Right lobe of liver (tissue), 6 donors: ENCODE results near the gene TIMP4. TPM values are rescaled to one million over a fixed set of nuclear protein-coding genes. Genes with fewer than 3 reads are reported as not detected.
A peak's percentile ranks its signal among the peaks of the same experiment; 100 is the strongest.

ENCODE experiments used
- ATAC-seq, 4 donors: fragments of 200-7000 bp; cut with Tn5 transposase; one replicate each; pipeline ENCODE4 v1.9.1; 2020; ENCODE audit warnings: mild to moderate bottlenecking in 4 of 4, moderate library complexity in 4 of 4
- DNase-seq, 3 donors: peaks; one replicate each; pipeline ENCODE4 v3.0.0-alpha.2; 2020
- H3K27ac ChIP-seq, 3 donors: fragments of 200-600 bp; one replicate each; pipeline ENCODE4 v1.8.0; 2022
- H3K27me3 ChIP-seq, 2 donors: fragments of 200-600 bp; one replicate each; pipeline ENCODE4 v1.8.0; 2022
- H3K36me3 ChIP-seq, 4 donors: fragments of 200-600 bp; sonication (generic) in 1 of 4; one replicate each; pipeline versions ENCODE4 v1.5.1 to v1.8.0; 2017 to 2022; ENCODE audit warnings: control low read depth in 1 of 4
- H3K4me1 ChIP-seq, 4 donors: fragments of 200-600 bp; sonication (generic) in 1 of 4; one replicate each; pipeline versions ENCODE4 v1.5.1 to v1.8.0; 2017 to 2022; ENCODE audit warnings: control low read depth in 1 of 4
- H3K4me3 ChIP-seq, 3 donors: fragments of 200-600 bp; one replicate each; pipeline ENCODE4 v1.8.0; 2022
- H3K9me3 ChIP-seq, 4 donors: fragments of 200-600 bp; sonication (generic) in 1 of 4; one replicate each; pipeline versions ENCODE4 v1.5.1 to v1.8.0; 2017 to 2022; ENCODE audit warnings: control low read depth in 1 of 4
- POLR2A ChIP-seq: fragments of 450-650 bp; IDR thresholded peaks from one replicate; pipeline ENCODE4 v1.6.1; 2017; ENCODE audit warnings: antibody characterized with exemption, mild to moderate bottlenecking
- WGBS: methylation state at CpG from one replicate; pipeline ENCODE4 v1.1.6; 2018; ENCODE audit warnings: low coverage, low lambda C conversion rate; ENCODE audit not compliant: insufficient coverage; ENCODE audit errors: missing lambda C conversion rate; 5-methylcytosine and 5-hydroxymethylcytosine counted together
- intact Hi-C, 2 donors: fragments of 100-400 bp; cut with DNase I; formaldehyde crosslinking; loops; one replicate each; pipeline versions ENCODE4 v1.11.2 to v1.14.1; 2022
- total RNA-seq, 6 experiments: library from RNA; depleted of rRNA in 2 of 6; stranded (reverse); fragments of >200 nt in 2 of 6; fragmentation: NEBNext Ultra II Directional in 3 of 6; extraction: Animal tissue kit (Norgen Biotek cat#: 25700) in 3 of 6; gene quantifications; one replicate each; pipeline versions ENCODE4 v1.1.0 to v1.2.4, GENCODE V29; 2016 to 2023
- TF ChIP-seq, protein P1 (sequence below), 4 donors: fragments of 200-600 bp in 3 of 4; fragments of 450-650 bp in 1 of 4; IDR thresholded peaks; one replicate each; pipeline versions ENCODE4 v1.5.1 to v1.8.0; 2016 to 2022; ENCODE audit warnings: antibody characterized with exemption in 4 of 4, mild to moderate bottlenecking in 2 of 4
- donor health status: DM: no; HTN: yes; CAD: no.
- donor health status: DM: no; HTN: no; CAD: no.
- donor health status: DM: no; HTN: no; CAD: no.
- donor health status: DM: no; HTN: yes; CAD: no.
- donor health status: DM: no; HTN: yes; CAD: no.

The TIMP4 gene
- total RNA-seq, 6 experiments from 2014 or later = 0.35 to 2.2 (median 0.66) TPM; not detected in 1

DNA sequence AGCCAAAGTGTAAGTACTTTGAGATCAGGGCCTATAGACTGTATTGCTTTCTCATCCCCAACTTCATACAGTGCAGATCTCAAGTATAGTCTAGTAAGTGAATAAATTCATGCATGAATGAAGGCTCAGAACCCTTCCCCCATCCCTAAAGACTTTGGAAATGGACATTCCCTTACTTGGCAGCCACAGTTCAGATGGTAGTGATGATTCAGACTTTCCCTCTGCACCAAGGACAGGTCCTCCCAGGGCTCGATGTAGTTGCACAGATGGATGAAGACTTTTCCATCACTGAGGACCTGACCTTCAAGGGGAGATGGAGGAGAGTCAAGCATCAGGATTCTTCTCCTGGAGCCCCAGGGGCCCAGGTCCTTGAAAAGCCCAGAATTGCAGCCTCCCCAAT lies 4.6 kb downstream of the TIMP4 start:
- ATAC-seq (no peak), DNase-seq (no peak)
- WGBS = 86% methylated on average over 1 of the region's 1 CpG

DNA sequence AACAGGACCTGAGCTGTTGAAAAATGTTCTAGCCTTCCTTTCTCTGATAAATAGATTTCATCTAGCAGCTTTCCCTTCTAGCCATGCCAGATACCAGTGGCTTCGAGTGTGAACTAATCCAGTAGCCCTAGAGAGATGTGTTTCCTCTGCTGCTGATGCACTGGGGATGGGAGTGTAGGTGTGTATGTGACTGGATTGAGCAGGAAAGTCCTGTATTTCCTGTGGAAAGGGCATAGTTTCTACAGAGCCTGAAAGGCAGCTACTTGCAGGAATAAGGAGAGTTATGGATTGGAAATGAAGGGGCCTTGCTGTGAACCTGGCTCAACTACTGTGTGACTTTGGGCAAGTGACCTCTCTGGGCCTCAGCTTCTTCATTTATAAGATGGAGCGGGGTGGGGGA lies 8.6 kb downstream of the TIMP4 start:
- intact Hi-C loops = no loop called here

More for the DNA sequence above, 4.6 kb downstream of the TIMP4 start:
- Histone ChIP-seq H3K36me3 (no peaks in the 10 kb centered on the region), H3K4me3 (no peak overlapping the region), H3K9me3 (no peaks in the 10 kb centered on the region), H3K4me1 (peaks cover 0 to 4% (median 0%) of the 10 kb centered on the region in 4 donors), H3K27me3 (no peaks in the 10 kb centered on the region), H3K27ac (no peak overlapping the region)
- intact Hi-C loops = no loop called here
- TF ChIP-seq, protein P1, sequence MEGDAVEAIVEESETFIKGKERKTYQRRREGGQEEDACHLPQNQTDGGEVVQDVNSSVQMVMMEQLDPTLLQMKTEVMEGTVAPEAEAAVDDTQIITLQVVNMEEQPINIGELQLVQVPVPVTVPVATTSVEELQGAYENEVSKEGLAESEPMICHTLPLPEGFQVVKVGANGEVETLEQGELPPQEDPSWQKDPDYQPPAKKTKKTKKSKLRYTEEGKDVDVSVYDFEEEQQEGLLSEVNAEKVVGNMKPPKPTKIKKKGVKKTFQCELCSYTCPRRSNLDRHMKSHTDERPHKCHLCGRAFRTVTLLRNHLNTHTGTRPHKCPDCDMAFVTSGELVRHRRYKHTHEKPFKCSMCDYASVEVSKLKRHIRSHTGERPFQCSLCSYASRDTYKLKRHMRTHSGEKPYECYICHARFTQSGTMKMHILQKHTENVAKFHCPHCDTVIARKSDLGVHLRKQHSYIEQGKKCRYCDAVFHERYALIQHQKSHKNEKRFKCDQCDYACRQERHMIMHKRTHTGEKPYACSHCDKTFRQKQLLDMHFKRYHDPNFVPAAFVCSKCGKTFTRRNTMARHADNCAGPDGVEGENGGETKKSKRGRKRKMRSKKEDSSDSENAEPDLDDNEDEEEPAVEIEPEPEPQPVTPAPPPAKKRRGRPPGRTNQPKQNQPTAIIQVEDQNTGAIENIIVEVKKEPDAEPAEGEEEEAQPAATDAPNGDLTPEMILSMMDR (IDR thresholded peaks at IDR 0.05) = no peak
- TF ChIP-seq POLR2A = no peak

DNA sequence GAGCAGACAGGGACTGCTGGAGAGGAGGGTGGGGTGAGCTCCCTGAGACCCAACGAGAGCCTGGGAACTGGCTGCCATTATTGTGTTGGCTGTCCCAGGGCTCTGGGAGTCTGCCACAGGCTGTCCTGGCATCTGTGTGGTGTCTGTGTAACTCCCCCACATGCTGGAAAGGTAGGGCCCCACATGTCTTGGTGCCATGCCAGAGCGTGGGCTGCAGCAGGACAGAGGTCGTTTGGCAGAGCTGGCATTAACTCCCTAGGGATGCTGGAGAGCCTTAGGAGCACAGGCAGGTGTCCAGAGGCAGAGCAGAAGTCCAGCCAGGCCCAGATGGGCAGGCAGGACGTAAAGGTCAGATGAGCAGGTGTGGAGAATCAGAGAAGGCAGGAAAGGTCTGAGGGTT lies 9.7 kb downstream of the TIMP4 start:
- Histone ChIP-seq H3K4me3 (no peak overlapping the region), H3K4me1 (no peaks in the 10 kb centered on the region), H3K9me3 (no peaks in the 10 kb centered on the region), H3K27ac (no peak overlapping the region), H3K27me3 (no peaks in the 10 kb centered on the region), H3K36me3 (no peaks in the 10 kb centered on the region)
- TF ChIP-seq, protein P1 (IDR thresholded peaks at IDR 0.05) = no peak
- no peak for TF ChIP-seq POLR2A
- whole genome bisulfite sequencing = 23% methylated on average over 3 of the region's 4 CpGs
- ATAC-seq (peak; percentile 80 to 97 (median 90)), DNase-seq (peak; percentile 75 to 84 (median 78))
- intact Hi-C loops = no loop called here

More for the DNA sequence above, 8.6 kb downstream of the TIMP4 start:
- H3K36me3 ChIP-seq = no peaks in the 10 kb centered on the region
- TF ChIP-seq, protein P1 (IDR thresholded peaks at IDR 0.05) = no peak
- TF ChIP-seq POLR2A = no peak
- no peak for ATAC-seq
- no peaks in the 10 kb centered on the region for H3K27me3 ChIP-seq
- 77% methylated on average over 2 of the region's 2 CpGs for WGBS
- no peaks in the 10 kb centered on the region for H3K4me1 ChIP-seq
- no peak for DNase-seq
- no peaks in the 10 kb centered on the region for H3K9me3 ChIP-seq
- no peak overlapping the region for H3K4me3 ChIP-seq
- H3K27ac ChIP-seq = no peak overlapping the region

DNA sequence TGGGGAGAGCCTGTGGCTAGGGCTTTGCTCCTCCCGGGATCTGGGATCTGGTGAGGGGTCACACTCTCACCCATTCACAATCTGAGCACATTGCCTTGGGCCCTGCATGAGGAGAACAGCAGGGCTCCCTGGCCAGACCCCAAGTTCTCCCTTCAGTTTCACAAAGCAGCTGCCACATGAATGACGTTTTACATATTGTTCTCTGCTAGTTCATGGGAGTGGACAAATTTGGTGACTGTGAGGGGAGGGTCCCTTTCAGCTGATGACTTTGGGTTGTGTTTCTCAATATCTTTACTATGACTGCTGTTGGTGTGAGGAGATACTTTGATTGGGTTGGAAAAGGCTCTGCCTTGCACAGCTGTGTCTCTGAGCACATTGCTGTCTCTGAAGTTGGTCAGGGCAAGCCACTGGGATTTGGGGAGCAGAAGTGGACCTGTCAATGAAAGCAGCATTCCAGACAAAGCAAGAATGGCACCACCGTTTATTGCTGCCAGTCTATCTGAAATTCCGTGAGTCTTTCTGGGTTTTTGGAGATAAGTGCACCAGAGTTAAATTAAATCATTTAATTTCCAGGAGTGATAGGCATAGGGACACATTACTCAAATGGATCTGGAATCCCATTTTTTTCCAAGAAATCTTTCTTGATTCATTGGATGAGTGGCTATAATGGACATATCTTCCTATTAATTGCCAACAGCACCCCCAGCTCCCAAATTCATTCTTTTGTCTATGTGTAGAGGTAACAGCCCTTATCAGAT lies 10.3 kb downstream of the TIMP4 start:
- ATAC-seq (no peak), DNase-seq (no peak)
- no peaks in the 10 kb centered on the region for H3K36me3 ChIP-seq
- 53% methylated on average over 4 of the region's 4 CpGs for WGBS
- no peak overlapping the region for H3K4me3 ChIP-seq
- H3K27ac ChIP-seq = no peak overlapping the region
- TF ChIP-seq POLR2A = no peak
- TF ChIP-seq, protein P1 (IDR thresholded peaks at IDR 0.05) = no peak
- intact Hi-C loops = no loop called here
- H3K9me3 ChIP-seq = no peaks in the 10 kb centered on the region
- H3K27me3 ChIP-seq = no peaks in the 10 kb centered on the region
- H3K4me1 ChIP-seq = no peaks in the 10 kb centered on the region
